NCI-H2227 (cell line): ENCODE measurements around the gene CORO6.
A peak's percentile ranks its signal among the peaks of the same experiment; 100 is the strongest.

ENCODE experiments used
- DNase-seq: peaks from one replicate; lab custom pipeline; 2025; ENCODE audit not compliant: unreplicated experiment; lab: John Stamatoyannopoulos, UW

CORO6 gene

DNA sequence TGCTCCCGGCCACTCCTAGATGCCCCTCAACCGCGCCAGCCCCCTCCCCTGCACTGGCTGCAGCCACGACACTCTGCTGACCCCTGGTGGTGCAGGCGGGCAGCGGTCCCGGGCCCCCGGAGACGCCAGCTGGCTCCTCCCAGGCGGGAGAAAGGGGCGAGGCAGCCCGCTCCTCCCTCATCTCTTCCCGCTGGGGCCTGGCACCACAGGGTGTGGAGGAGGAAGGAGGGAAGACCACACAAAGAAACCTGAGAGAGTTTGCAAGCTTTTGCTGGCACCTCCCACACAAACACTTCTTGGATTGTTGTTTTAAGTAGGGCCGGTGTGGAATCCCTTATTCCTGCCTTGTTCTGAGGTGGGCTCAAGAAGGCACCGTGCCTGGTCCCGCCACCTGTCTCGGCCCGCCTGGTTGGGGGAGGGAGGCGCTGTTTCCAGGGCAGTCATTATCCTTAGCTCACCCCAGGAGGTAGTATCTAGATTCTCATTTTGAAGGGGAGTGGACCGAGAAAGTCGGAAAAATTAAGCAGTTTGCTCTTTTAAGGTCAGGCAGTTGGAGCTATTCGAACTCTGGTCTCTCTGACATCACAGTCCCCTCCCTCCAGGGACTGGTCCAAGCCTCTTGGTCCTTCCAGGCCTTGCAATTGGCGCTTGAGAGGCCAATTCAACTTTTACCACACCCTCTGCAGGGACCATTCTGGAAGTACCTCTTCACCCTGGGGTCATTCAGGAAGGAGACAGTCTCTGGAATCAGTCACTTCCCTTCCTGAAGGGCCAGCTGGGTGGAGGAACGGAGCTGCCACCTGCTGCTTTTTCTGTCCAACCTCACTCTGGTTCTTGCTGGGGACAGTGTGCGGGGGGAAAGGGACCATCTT is 30.7 kb downstream of the CORO6 start:
- DNase-seq: peak; percentile 90

DNA sequence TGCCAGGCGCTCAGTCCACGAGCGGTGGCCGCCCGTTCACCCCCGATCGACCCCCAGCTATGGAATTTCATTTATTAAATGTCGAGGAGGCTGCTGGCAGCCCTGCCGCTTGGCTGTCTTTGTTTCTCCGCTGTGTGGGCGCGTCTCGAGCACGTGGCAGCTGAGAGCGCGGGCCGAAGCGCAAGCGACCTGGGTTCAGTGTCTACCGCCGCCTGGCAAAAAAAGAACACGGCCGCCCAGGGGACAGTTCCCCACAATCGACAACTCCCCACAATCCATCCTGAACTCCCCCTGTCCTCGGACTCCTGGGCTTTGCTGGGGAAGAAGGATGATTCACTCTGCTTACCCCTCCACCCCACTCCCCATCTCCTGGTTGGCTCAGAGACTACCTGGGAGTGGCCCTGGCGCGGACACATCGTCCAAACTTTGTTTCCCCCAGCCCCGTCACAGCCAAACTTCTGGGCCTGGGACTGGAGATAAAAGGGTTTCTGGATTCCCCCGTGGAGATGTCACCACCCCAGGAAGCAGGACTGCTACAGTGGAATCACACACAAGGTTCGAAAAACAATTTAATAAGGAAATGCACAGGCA is 31.5 kb downstream of the CORO6 start:
- DNase-seq: peak; percentile 69

DNA sequence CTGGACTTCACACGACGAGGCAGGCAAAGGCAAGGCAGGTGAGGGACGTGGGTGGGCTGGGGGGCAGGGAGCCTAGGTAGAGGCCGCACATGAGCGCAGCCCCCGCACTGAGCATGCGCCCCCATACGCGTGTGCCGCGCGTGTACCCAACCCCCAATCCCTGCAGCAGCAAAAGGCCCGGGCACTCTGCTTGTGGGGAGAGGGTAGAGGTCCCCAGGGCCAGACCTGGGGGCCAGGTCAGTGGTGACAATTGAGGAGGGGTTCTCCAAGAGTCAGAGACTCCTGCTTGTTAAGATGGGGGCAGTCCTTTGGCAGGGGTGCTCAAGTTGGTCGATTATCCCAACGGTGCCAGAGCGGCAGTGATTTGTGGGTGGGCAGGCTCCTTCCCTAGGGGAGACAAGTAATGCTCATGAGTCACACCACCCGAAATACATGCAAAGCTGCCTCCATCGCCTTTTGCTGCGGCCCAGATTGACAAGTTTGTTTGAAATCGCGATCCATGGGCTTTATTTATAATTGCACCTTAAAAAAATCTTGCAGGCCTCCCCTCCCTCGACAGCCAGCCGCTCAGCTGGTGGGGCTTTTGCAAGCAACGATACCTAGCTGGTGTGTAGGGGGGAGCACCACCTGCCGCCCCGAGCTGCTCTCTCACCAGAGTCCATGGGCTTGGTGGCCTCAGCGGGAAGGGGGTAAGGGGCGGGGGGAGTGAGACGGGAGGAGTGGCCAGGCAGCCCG is 32.1 kb downstream of the CORO6 start:
- peak; percentile 69 for DNase-seq

- peak; percentile 87 for DNase-seq
Measured at GRCh38 chr17:29589524-29590410, 32.9 kb downstream of the CORO6 start, which contains the start of gene GIT1. GIT1 (minus strand) TSS chr17:29589648; CDS start chr17:29589378, 270 bp downstream.

DNA sequence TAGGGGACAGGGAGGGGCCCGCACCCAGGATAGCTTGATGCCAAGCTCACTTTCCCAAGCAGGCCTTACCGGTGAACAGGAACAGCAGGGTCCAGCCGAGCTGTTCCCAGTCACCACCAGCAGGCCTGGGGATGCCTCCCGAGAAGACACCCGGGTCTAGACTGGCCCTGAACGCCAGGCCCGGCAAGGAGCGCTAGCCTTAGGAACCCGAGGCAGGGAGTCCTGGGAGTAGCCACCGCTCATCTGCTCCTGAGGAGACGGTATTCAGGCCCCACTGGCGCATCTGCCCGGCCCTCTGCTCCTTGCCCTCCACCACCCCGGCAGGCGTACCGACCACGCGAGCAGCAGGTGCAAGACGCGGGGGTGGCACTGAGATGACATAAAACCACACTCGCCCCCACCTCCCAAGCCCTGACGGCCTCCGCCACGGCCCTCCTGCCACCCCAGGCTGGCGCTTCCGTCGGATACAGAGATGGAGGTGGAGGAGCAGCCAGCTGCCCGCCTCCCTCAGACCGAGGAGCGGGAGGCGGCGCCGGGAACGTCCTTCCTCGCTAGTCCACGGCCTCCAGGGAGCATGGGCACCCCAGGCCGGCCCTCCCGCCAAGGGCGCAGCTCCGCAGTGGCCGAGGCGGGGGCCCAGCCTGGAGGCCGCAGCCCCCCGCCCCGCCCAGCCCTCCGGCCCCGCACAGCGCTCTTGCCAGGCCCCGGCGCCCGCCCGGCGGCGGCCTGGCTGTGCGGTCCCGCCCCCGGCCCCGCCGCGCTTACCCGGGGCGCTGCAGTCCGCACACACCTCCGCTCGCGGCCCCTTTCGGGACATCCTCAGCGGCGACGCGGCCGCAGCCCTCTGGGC is 33.9 kb downstream of the CORO6 start:
- peak; percentile 42 for DNase-seq

DNA sequence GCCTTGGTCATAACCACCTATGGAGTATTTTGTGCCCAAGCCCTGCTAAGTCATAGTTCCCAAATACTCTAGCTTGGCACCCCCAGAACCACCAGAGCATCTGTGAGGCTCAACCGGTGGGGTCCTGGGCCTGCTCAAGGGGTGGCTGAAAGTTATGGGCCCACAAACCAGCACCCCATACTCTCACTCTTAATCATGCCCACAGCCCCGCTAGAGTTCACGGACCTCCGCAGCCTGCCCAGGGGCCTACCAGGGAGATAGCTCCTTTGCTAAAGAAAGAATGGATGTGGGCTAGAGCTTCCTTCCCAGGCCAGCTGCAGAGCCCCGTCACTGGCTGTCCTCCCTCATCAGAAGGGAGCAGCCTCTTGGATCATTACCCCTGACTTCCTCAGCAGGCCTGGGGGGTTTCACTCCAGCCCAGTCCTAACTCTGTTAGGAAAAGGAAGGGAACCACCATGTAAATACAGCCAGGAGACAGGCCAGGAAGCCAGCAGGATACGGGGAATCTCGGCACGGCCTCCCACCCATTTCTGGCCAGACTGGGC is 34.6 kb downstream of the CORO6 start:
- DNase-seq: no peak

GRCh38 chr17:29587591-29587990 is 35.1 kb downstream of the CORO6 start:
- no peak for DNase-seq

DNA sequence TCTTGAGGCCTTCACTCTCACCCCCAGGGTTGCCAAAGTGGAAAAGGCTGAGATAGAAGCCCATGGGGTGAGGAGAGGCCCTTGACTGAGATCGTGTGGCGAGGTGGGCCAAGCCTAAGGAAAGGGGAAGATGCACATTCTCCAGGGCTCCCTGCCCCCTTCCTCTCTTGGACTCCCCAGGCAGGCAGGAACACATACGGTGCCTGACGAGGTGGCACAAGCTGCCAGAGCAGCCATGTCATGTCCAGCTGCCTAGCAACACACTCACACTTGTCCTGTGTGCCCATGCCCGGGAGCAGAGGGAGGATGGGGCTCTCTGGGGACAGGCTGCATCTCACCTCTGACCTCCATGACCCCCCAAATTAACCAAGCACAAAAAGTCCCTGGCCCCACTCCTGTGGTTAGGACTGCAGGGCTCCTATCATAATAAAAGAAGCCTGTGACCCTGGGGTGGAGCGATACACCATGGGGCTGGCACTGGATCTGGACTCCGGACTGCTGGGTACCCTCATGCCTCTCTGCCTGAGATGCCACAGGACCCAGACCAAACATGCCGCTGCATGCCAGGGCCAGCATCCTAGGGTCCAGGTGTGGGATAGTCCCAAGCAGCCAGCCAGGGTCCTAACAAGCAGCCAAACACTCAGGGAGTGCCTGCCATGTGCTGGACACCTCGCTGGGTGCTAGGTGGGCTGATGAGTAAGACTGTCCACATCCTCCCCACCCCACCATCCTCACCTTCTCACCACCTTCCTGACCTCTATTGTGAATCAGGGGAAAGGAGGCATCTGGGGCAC is 35.8 kb downstream of the CORO6 start:
- no peak for DNase-seq

GRCh38 chr17:29585080-29585751 is 37.5 kb downstream of the CORO6 start:
- DNase-seq: no peak

DNA sequence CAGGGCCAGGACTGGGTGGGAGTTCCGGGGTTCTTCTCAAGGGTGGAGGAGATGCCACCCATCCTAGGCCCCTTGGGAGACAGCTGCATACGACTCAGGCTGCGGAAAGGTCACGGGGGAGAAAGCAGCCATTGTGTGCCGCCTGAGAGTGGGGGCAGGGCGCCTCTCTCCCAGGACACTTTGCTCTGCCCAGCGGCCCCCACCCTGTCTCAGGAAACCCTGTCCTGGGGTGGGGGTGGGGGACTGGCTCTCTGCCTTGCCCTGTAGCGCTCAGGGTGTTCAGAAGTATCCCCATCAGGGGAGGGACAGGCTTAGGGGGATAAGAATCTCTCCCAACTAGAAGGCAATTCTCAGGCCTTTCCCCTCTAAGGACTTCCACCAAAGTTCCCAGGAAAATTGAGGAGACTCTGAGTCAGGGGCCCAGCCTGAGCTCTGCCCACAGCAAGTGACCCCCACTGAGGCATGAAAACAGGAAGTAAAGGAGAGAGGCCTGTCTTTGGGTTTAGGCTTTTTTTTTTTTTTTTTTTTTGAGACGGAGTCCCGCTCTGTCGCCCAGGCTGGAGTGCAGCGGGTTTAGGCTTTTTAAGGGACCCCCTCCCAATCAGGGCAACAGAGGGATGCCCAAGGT is 38.1 kb downstream of the CORO6 start:
- DNase-seq: no peak

GRCh38 chr17:29583324-29584248 is 39.1 kb downstream of the CORO6 start:
- DNase-seq: no peak

- DNase-seq: no peak
Measured at GRCh38 chr17:29582772-29583171, 39.9 kb downstream of the CORO6 start.

GRCh38 chr17:29582254-29582765 is 40.4 kb downstream of the CORO6 start:
- no peak for DNase-seq

- peak; percentile 42 for DNase-seq
Measured at GRCh38 chr17:29581583-29582253, 41.0 kb downstream of the CORO6 start.

- DNase-seq: peak; percentile 87
Measured at GRCh38 chr17:29579866-29580771, 42.6 kb downstream of the CORO6 start.
